Stimulated activated CD4-positive, alpha-beta T cell treated with anti-CD3 and anti-CD28 coated beads, Interleukin-12 subunit alpha, Interleukin-12 subunit beta, amount 100 ng/mL, for 4 hours (primary cell): ENCODE measurements around the gene MTTP.

Experiments used
- DNase-seq: peaks from one replicate; pipeline ENCODE4 v3.0.0-alpha.2; 2020

Gene MTTP

GRCh38 chr4:99642725-99643489, 68.3 kb downstream of the MTTP start:
- DNase-seq: no peak

GRCh38 chr4:99644453-99644852, 69.8 kb downstream of the MTTP start:
- no peak for DNase-seq

GRCh38 chr4:99645036-99645435, 70.4 kb downstream of the MTTP start:
- no peak for DNase-seq

- no peak for DNase-seq
Observed at GRCh38 chr4:99645638-99646037, 71.0 kb downstream of the MTTP start.

- no peak for DNase-seq
Observed at GRCh38 chr4:99647071-99647470, 72.4 kb downstream of the MTTP start.

- DNase-seq: no peak
Observed at GRCh38 chr4:99648321-99648720, 73.7 kb downstream of the MTTP start.

GRCh38 chr4:99649208-99649607, 74.6 kb downstream of the MTTP start:
- DNase-seq: no peak

- DNase-seq: no peak
Observed at GRCh38 chr4:99649778-99650177, 75.2 kb downstream of the MTTP start.

GRCh38 chr4:99651016-99651769, 76.6 kb downstream of the MTTP start:
- no peak for DNase-seq

- no peak for DNase-seq
Observed at GRCh38 chr4:99651811-99652485, 77.3 kb downstream of the MTTP start.

GRCh38 chr4:99652596-99653436, 78.2 kb downstream of the MTTP start:
- DNase-seq: no peak

GRCh38 chr4:99653916-99654315, 79.3 kb downstream of the MTTP start:
- DNase-seq: no peak

GRCh38 chr4:99654361-99654761, 79.7 kb downstream of the MTTP start:
- DNase-seq: no peak

- no peak for DNase-seq
Observed at GRCh38 chr4:99655308-99656081, 80.9 kb downstream of the MTTP start.

GRCh38 chr4:99657798-99658197, 83.2 kb downstream of the MTTP start, which contains the start of gene C4orf54:
C4orf54 (minus strand) TSS chr4:99657828; CDS start chr4:99654648, 3,180 bp downstream.
- DNase-seq: no peak

- DNase-seq: no peak
Observed at GRCh38 chr4:99658666-99659065, 84.0 kb downstream of the MTTP start.

- no peak for DNase-seq
Observed at GRCh38 chr4:99661907-99662306, 87.3 kb downstream of the MTTP start.

GRCh38 chr4:99664716-99665115, 90.1 kb downstream of the MTTP start:
- DNase-seq: no peak

GRCh38 chr4:99665983-99666382, 91.4 kb downstream of the MTTP start:
- DNase-seq: no peak

GRCh38 chr4:99668472-99668871, 93.8 kb downstream of the MTTP start:
- no peak for DNase-seq

- no peak for DNase-seq
Observed at GRCh38 chr4:99669084-99669483, 94.5 kb downstream of the MTTP start.
